HepG2 (cell line): ENCODE data around the gene CAMSAP1. TPM values are rescaled to one million over a fixed set of nuclear protein-coding genes. Genes with fewer than 3 reads are reported as not detected.

Experiments used
- ATAC-seq: fragments of 200-7000 bp; cut with Tn5 transposase; 3 replicates; pipeline ENCODE4 v1.9.1; 2020; ENCODE audit warnings: mild to moderate bottlenecking, moderate library complexity
- BruUV-seq: library from RNA; stranded (reverse); fragments of 400-500 nt; replicated peaks from 2 replicates; lab custom pipeline; 2021; lab: Mats Ljungman, UMichigan
- CTCF ChIA-PET: fragments of 300-600 bp; formaldehyde crosslinking; extraction: SDS; loops from one replicate; lab custom pipeline; 2021; ENCODE audit warnings: low total read pairs, inconsistent platforms, low intra/inter-chr PET ratio; lab: Yijun Ruan, JAX
- POLR2A ChIA-PET: fragments of 350-600 bp; sonication (Branson Sonifier 250); formaldehyde crosslinking; loops from one replicate; lab custom pipeline; 2020; ENCODE audit warnings: antibody characterized with exemption, inconsistent platforms; lab: Yijun Ruan, JAX
- DNase-seq: peaks from one replicate; pipeline ENCODE4 v3.0.0-alpha.2; 2015; ENCODE audit warnings: low spot score
- FAIRE-seq: peaks from 3 replicates; lab custom pipeline; 2011; peaks lifted over from hg19 to GRCh38; lab: Jason Lieb, UNC
- H2AFZ ChIP-seq: one replicate; pipeline ENCODE4 v1.6.1; 2011; ENCODE audit warnings: low read length, inconsistent platforms
- H3K27ac ChIP-seq: fragments of 300-600 bp; 3 replicates; pipeline ENCODE4 v1.8.0; 2011; ENCODE audit warnings: mixed run types, mild to moderate bottlenecking, mixed read lengths, low read length, inconsistent platforms; ENCODE audit not compliant: insufficient read depth; ENCODE audit errors: extremely low read length
- H3K27me3 ChIP-seq, 2 experiments: fragments of 200-600 bp in 1 of 2; 2 replicates in 1 of 2; 3 replicates in 1 of 2; pipeline versions ENCODE4 v1.6.0 to v1.8.0; 2011; ENCODE audit warnings: low read length in 2 of 2, mild to moderate bottlenecking in 2 of 2, moderate library complexity in 2 of 2, inconsistent platforms in 1 of 2; ENCODE audit not compliant: insufficient read depth in 2 of 2, control insufficient read depth in 1 of 2
- H3K36me3 ChIP-seq, 2 experiments: fragments of 200-600 bp in 1 of 2; replicated peaks in 1 of 2; 2 replicates in 1 of 2; 3 replicates in 1 of 2; pipeline versions ENCODE4 v1.5.1 to v1.8.0; 2011; ENCODE audit warnings: low read length in 2 of 2, inconsistent platforms in 1 of 2; ENCODE audit not compliant: insufficient read depth in 2 of 2, control insufficient read depth in 1 of 2
- H3K4me1 ChIP-seq: 2 replicates; pipeline ENCODE4 v1.5.1; 2012; ENCODE audit warnings: low read length, inconsistent platforms; ENCODE audit not compliant: insufficient read depth
- H3K4me2 ChIP-seq: 2 replicates; pipeline ENCODE4 v1.6.0; 2011; ENCODE audit warnings: low read depth, low read length, inconsistent platforms
- H3K4me3 ChIP-seq, 3 experiments: fragments of 200-600 bp in 1 of 3; sonication (generic), shearing (Covaris generic) in 1 of 3; replicated peaks in 1 of 3; 2 replicates each; pipeline ENCODE4 v1.5.1; 2011 to 2016; ENCODE audit warnings: low read length in 3 of 3, inconsistent platforms in 2 of 3, low read depth in 2 of 3, mild to moderate bottlenecking in 2 of 3, control low read depth in 1 of 3, mixed read lengths in 1 of 3; ENCODE audit not compliant: insufficient read depth in 1 of 3
- H3K79me2 ChIP-seq: one replicate; pipeline ENCODE4 v1.6.1; 2011; ENCODE audit warnings: low read length, inconsistent platforms; ENCODE audit not compliant: insufficient read depth
- H3K9ac ChIP-seq: 2 replicates; pipeline ENCODE4 v1.6.0; 2011; ENCODE audit warnings: mild to moderate bottlenecking, low read depth, low read length, inconsistent platforms; ENCODE audit not compliant: insufficient read depth
- H3K9me3 ChIP-seq: 2 replicates; pipeline ENCODE4 v1.5.1; 2012; ENCODE audit warnings: mild to moderate bottlenecking, low read length
- H4K20me1 ChIP-seq: 2 replicates; pipeline ENCODE4 v1.6.0; 2011; ENCODE audit warnings: inconsistent platforms, mild to moderate bottlenecking, low read length, moderate library complexity; ENCODE audit not compliant: insufficient read depth
- ATF3 ChIP-seq: sonication (generic); formaldehyde crosslinking; IDR thresholded peaks from 2 replicates; pipeline ENCODE4 v1.4.0; 2020; ENCODE audit warnings: missing genetic modification reagents
- ATF4 ChIP-seq, 2 experiments: fragments of 450-650 bp in 1 of 2; sonication (generic) in 1 of 2; formaldehyde crosslinking; IDR thresholded peaks; 2 replicates each; pipeline versions ENCODE4 v1.5.0 to v1.8.0; 2020 to 2022; ENCODE audit warnings: mild to moderate bottlenecking in 1 of 2, missing genetic modification reagents in 1 of 2
- DNMT3B ChIP-seq: conservative IDR thresholded peaks from 2 replicates; pipeline ENCODE4 v1.6.1; 2016; ENCODE audit warnings: missing biosample characterization, control low read depth
- DPF2 ChIP-seq: sonication (generic); formaldehyde crosslinking; IDR thresholded peaks from 2 replicates; pipeline ENCODE4 v1.4.0; 2020; ENCODE audit warnings: mild to moderate bottlenecking, low read depth, missing genetic modification reagents, borderline replicate concordance
- HDAC6 ChIP-seq: fragments of 200-600 bp; sonication (generic); IDR thresholded peaks from 2 replicates; pipeline ENCODE4 v1.7.0; 2017; ENCODE audit warnings: mild to moderate bottlenecking, antibody characterized with exemption, low read length, low read depth
- KMT2A ChIP-seq: sonication (generic); formaldehyde crosslinking; IDR thresholded peaks from 2 replicates; pipeline ENCODE4 v1.4.0; 2020; ENCODE audit warnings: missing genetic modification reagents
- MAX ChIP-seq: IDR thresholded peaks from 2 replicates; pipeline ENCODE4 v1.6.1; 2012; ENCODE audit warnings: inconsistent platforms
- MED13 ChIP-seq: sonication (generic); formaldehyde crosslinking; IDR thresholded peaks from 2 replicates; pipeline ENCODE4 v1.5.0; 2020; ENCODE audit warnings: missing genetic modification reagents
- MXD1 ChIP-seq: sonication (generic); formaldehyde crosslinking; IDR thresholded peaks from 2 replicates; pipeline ENCODE4 v1.4.0; 2020; ENCODE audit warnings: mild to moderate bottlenecking, missing genetic modification reagents
- PBX3 ChIP-seq: sonication (generic); formaldehyde crosslinking; IDR thresholded peaks from 2 replicates; pipeline ENCODE4 v1.8.1; 2023; ENCODE audit warnings: missing genetic modification reagents, inconsistent platforms, borderline replicate concordance
- POLR2G ChIP-seq: fragments of 200-400 bp; formaldehyde crosslinking; IDR thresholded peaks from 2 replicates; pipeline ENCODE4 v1.6.1; 2018; ENCODE audit warnings: mild to moderate bottlenecking, low read depth, low read length, moderate library complexity
- RBM39 ChIP-seq: fragments of 200-400 bp; formaldehyde crosslinking; IDR thresholded peaks from one replicate; pipeline ENCODE4 v1.6.1; 2018; ENCODE audit warnings: antibody characterized with exemption, mild to moderate bottlenecking, low read depth, low read length; ENCODE audit not compliant: poor library complexity, severe bottlenecking
- TFAP4 ChIP-seq: sonication (generic); IDR thresholded peaks from 2 replicates; pipeline ENCODE4 v1.6.1; 2016; ENCODE audit warnings: low read depth, borderline replicate concordance
- ZBTB43 ChIP-seq: sonication (generic); formaldehyde crosslinking; conservative IDR thresholded peaks from 2 replicates; pipeline ENCODE4 v1.4.0; 2020; ENCODE audit warnings: missing genetic modification reagents
- ZNF282 ChIP-seq: fragments of 450-650 bp; IDR thresholded peaks from 2 replicates; pipeline ENCODE4 v1.6.1; 2018; ENCODE audit not compliant: partially characterized antibody
- ZNF335 ChIP-seq: sonication (generic); formaldehyde crosslinking; IDR thresholded peaks from 2 replicates; pipeline ENCODE4 v1.4.0; 2020; ENCODE audit warnings: missing genetic modification reagents
- WGBS: methylation state at CpG from one replicate; pipeline ENCODE4 v1.1.6; 2017; ENCODE audit warnings: low lambda C conversion rate; 5-methylcytosine and 5-hydroxymethylcytosine counted together
- in situ Hi-C: cut with HindIII; loops from 2 replicates; pipeline ENCODE4 v1.10.0; 2017; ENCODE audit warnings: low pct_unique_long_range_greater_than_20kb; ENCODE audit not compliant: extremely low pct_ligation_motif_present
- intact Hi-C: fragments of 100-400 bp; cut with micrococcal nuclease; formaldehyde crosslinking; loops from one replicate; pipeline ENCODE4 v1.10.0; 2022; ENCODE audit not compliant: unreplicated experiment
- polyA plus RNA-seq, 8 experiments: library from polyadenylated mRNA; depleted of rRNA in 3 of 8; stranded (reverse) in 7 of 8; unstranded in 1 of 8; fragments of >200 nt; fragmentation: Illumina TruSeq in 4 of 8; extraction: Trizol in 4 of 8; gene quantifications; 2 replicates each; pipeline versions ENCODE4 v1.2.1 to v1.2.3, GENCODE V29; 2011 to 2016; ENCODE audit warnings: low read depth in 4 of 8, missing spikeins in 1 of 8, mixed read lengths in 1 of 8; ENCODE audit not compliant: insufficient read depth in 1 of 8
- total RNA-seq, 5 experiments: library from RNA; depleted of rRNA; stranded (reverse); fragments of >200 nt; fragmentation: Illumina TruSeq; extraction: Trizol; gene quantifications; 2 replicates each; pipeline ENCODE4 v1.2.3, GENCODE V29; 2016; ENCODE audit warnings: low read depth in 1 of 5

The CAMSAP1 gene
- total and polyA plus RNA-seq, 2 of the 13 experiments (the other 11 are each of a cell fraction or from before 2014, with no cell fraction given), result 3.8 to 12.4 TPM

- TF ChIP-seq ATF3 (no peak), ZBTB43 (CRISPR knock-in tag) (no peak), KMT2A (no peak), DNMT3B (CRISPR knock-in tag) (no peak), MXD1 (CRISPR knock-in tag) (no peak), DPF2 (CRISPR knock-in tag) (0 out of 2 replicates have a peak, but pooled peaks have one; percentile 27), ATF4 (CRISPR knock-in tag; IDR thresholded peaks at IDR 0.05) (no peak), ZNF282 (peak; percentile 9)
Measured at GRCh38 chr9:135774239-135774747, 133.1 kb downstream of the CAMSAP1 start (continued).

- Histone ChIP-seq H3K4me2 (no peak overlapping the region), H3K36me3 (no peaks in the 10 kb centered on the region), H3K79me2 (no peaks in the 10 kb centered on the region), H3K27ac (no peak overlapping the region), H3K4me1 (no peaks in the 10 kb centered on the region), H3K27me3 (peaks cover 5 to 62% of the 10 kb centered on the region in 2 experiments; a peak in 4 of 5 replicates), H2AFZ (no peak overlapping the region), H3K9me3 (no peaks in the 10 kb centered on the region), H3K9ac (no peak overlapping the region), H4K20me1 (no peaks in the 10 kb centered on the region), H3K4me3 (no peak overlapping the region)
- TF ChIP-seq POLR2G (no peak), RBM39 (no peak), HDAC6 (no peak), TFAP4 (no peak), PBX3 (CRISPR knock-in tag) (no peak), MED13 (CRISPR knock-in tag) (no peak), ZNF335 (CRISPR knock-in tag) (no peak), MAX (no peak)
- 20% methylated on average over 8 of the region's 11 CpGs for WGBS
- ChIA-PET POLR2A (no interaction called here), CTCF (no interaction called here)
- no peak for FAIRE-seq
- in situ Hi-C loops, result no loop called here
- intact Hi-C loops, result no loop called here
- BruUV-seq, result no TSS peak
- peak; percentile 33 for ATAC-seq
- DNase-seq, result no peak
Measured at GRCh38 chr9:135773530-135774238, 133.7 kb downstream of the CAMSAP1 start.
